ENCODE data around the gene RNU1-4. TPM values are rescaled to one million over a fixed set of nuclear protein-coding genes. Genes with fewer than 3 reads are reported as not detected.
"Not testable (repeated sequence)": the region's sequence is repeated elsewhere in the genome, so short reads cannot be mapped to it uniquely, and the experiment has no call there.

Gene RNU1-4
- total and polyA plus RNA-seq, 2 experiments from 2014 or later, result not detected

- not testable (repeated sequence) for DNase-seq (ENCODE audit: low spot score); H3K9me3 Mint-ChIP-seq; H3K27ac ChIP-seq (ENCODE audit: low read depth); H3F3A ChIP-seq (replicated peaks; ENCODE audit: low read depth); H3K27ac Mint-ChIP-seq; H3K36me3 ChIP-seq (ENCODE audit: insufficient read depth); H3K4me1 ChIP-seq (ENCODE audit: insufficient read depth); H3K27me3 Mint-ChIP-seq (ENCODE audit: insufficient read depth, low read depth, poor library complexity); H3K27me3 ChIP-seq (ENCODE audit: insufficient read depth); H3K4me3 Mint-ChIP-seq; H3K4me2 ChIP-seq; H3K4me3 ChIP-seq; H4K20me1 ChIP-seq (replicated peaks; ENCODE audit: insufficient read depth); H3K9me2 ChIP-seq (ENCODE audit: insufficient read depth); H3K36me3 Mint-ChIP-seq (ENCODE audit: low read depth); H3K79me2 ChIP-seq (replicated peaks; ENCODE audit: insufficient read depth)
- H3K4me1 Mint-ChIP-seq, result peaks cover 11% of the 10 kb centered on the region
- 0 out of 2 replicates have a peak overlapping the region, but pooled peaks have one; percentile 32 for H2AFZ ChIP-seq
- ATAC-seq, result peak; percentile 63
These were observed 32.2 kb downstream of the RNU1-4 start for GRCh38 chr1:16772275-16773204.

GRCh38 chr1:16773205-16773596 is 32.9 kb downstream of the RNU1-4 start:
- H3K36me3 Mint-ChIP-seq (ENCODE audit: low read depth); H2AFZ ChIP-seq; H3F3A ChIP-seq (replicated peaks; ENCODE audit: low read depth); H3K79me2 ChIP-seq (replicated peaks; ENCODE audit: insufficient read depth); H3K4me2 ChIP-seq; H3K9me3 Mint-ChIP-seq; H3K27me3 ChIP-seq (ENCODE audit: insufficient read depth); H4K20me1 ChIP-seq (replicated peaks; ENCODE audit: insufficient read depth); H3K4me3 Mint-ChIP-seq; H3K4me1 ChIP-seq (ENCODE audit: insufficient read depth); H3K4me3 ChIP-seq; H3K9me2 ChIP-seq (ENCODE audit: insufficient read depth); H3K27ac Mint-ChIP-seq; DNase-seq (ENCODE audit: low spot score); H3K27ac ChIP-seq (ENCODE audit: low read depth); H3K36me3 ChIP-seq (ENCODE audit: insufficient read depth); H3K27me3 Mint-ChIP-seq (ENCODE audit: insufficient read depth, low read depth, poor library complexity): not testable (repeated sequence)
- H3K4me1 Mint-ChIP-seq, result peaks cover 11% of the 10 kb centered on the region
- ATAC-seq, result peak; percentile 53

GRCh38 chr1:16773723-16774122 is 33.4 kb downstream of the RNU1-4 start:
- H4K20me1 ChIP-seq (replicated peaks; ENCODE audit: insufficient read depth); H2AFZ ChIP-seq; H3K9me3 Mint-ChIP-seq; DNase-seq (ENCODE audit: low spot score); H3K27me3 Mint-ChIP-seq (ENCODE audit: insufficient read depth, low read depth, poor library complexity); ATAC-seq; H3K4me3 ChIP-seq; H3K79me2 ChIP-seq (replicated peaks; ENCODE audit: insufficient read depth); H3K36me3 ChIP-seq (ENCODE audit: insufficient read depth); H3K36me3 Mint-ChIP-seq (ENCODE audit: low read depth); H3K27ac Mint-ChIP-seq; H3K27ac ChIP-seq (ENCODE audit: low read depth); H3K27me3 ChIP-seq (ENCODE audit: insufficient read depth); H3K4me2 ChIP-seq; H3K4me1 ChIP-seq (ENCODE audit: insufficient read depth); H3K9me2 ChIP-seq (ENCODE audit: insufficient read depth); H3F3A ChIP-seq (replicated peaks; ENCODE audit: low read depth); H3K4me3 Mint-ChIP-seq: not testable (repeated sequence)
- H3K4me1 Mint-ChIP-seq, result peaks cover 11% of the 10 kb centered on the region

- not testable (repeated sequence) for ATAC-seq; H3K4me3 Mint-ChIP-seq; H2AFZ ChIP-seq; H3K36me3 ChIP-seq (ENCODE audit: insufficient read depth); H4K20me1 ChIP-seq (replicated peaks; ENCODE audit: insufficient read depth); H3K4me1 ChIP-seq (ENCODE audit: insufficient read depth); H3K4me3 ChIP-seq; DNase-seq (ENCODE audit: low spot score); H3K27me3 Mint-ChIP-seq (ENCODE audit: insufficient read depth, low read depth, poor library complexity); H3K27ac ChIP-seq (ENCODE audit: low read depth); H3K79me2 ChIP-seq (replicated peaks; ENCODE audit: insufficient read depth); H3K27ac Mint-ChIP-seq; H3K9me2 ChIP-seq (ENCODE audit: insufficient read depth); H3F3A ChIP-seq (replicated peaks; ENCODE audit: low read depth); H3K27me3 ChIP-seq (ENCODE audit: insufficient read depth); H3K36me3 Mint-ChIP-seq (ENCODE audit: low read depth); H3K9me3 Mint-ChIP-seq; H3K4me2 ChIP-seq
- peaks cover 11% of the 10 kb centered on the region for H3K4me1 Mint-ChIP-seq
These were observed 34.5 kb downstream of the RNU1-4 start for GRCh38 chr1:16774773-16775172.

GRCh38 chr1:16775290-16775689 is 35.0 kb downstream of the RNU1-4 start:
- H3K4me2 ChIP-seq; H3F3A ChIP-seq (replicated peaks; ENCODE audit: low read depth); H3K79me2 ChIP-seq (replicated peaks; ENCODE audit: insufficient read depth); H3K9me3 Mint-ChIP-seq; H3K36me3 ChIP-seq (ENCODE audit: insufficient read depth); H3K27ac Mint-ChIP-seq; ATAC-seq; H3K4me3 ChIP-seq; H3K36me3 Mint-ChIP-seq (ENCODE audit: low read depth); H3K27me3 ChIP-seq (ENCODE audit: insufficient read depth); H3K9me2 ChIP-seq (ENCODE audit: insufficient read depth); H2AFZ ChIP-seq; DNase-seq (ENCODE audit: low spot score); H3K27me3 Mint-ChIP-seq (ENCODE audit: insufficient read depth, low read depth, poor library complexity); H4K20me1 ChIP-seq (replicated peaks; ENCODE audit: insufficient read depth); H3K27ac ChIP-seq (ENCODE audit: low read depth); H3K4me1 ChIP-seq (ENCODE audit: insufficient read depth); H3K4me3 Mint-ChIP-seq: not testable (repeated sequence)
- H3K4me1 Mint-ChIP-seq, result peaks cover 11% of the 10 kb centered on the region

- H3K79me2 ChIP-seq (replicated peaks; ENCODE audit: insufficient read depth); H3K9me3 Mint-ChIP-seq; H3K27ac ChIP-seq (ENCODE audit: low read depth); H3K4me3 ChIP-seq; H3F3A ChIP-seq (replicated peaks; ENCODE audit: low read depth); H3K36me3 Mint-ChIP-seq (ENCODE audit: low read depth); H3K27me3 ChIP-seq (ENCODE audit: insufficient read depth); H3K4me2 ChIP-seq; ATAC-seq; H3K36me3 ChIP-seq (ENCODE audit: insufficient read depth); H4K20me1 ChIP-seq (replicated peaks; ENCODE audit: insufficient read depth); H2AFZ ChIP-seq; H3K9me2 ChIP-seq (ENCODE audit: insufficient read depth); H3K4me3 Mint-ChIP-seq; H3K4me1 ChIP-seq (ENCODE audit: insufficient read depth); DNase-seq (ENCODE audit: low spot score); H3K27me3 Mint-ChIP-seq (ENCODE audit: insufficient read depth, low read depth, poor library complexity); H3K27ac Mint-ChIP-seq: not testable (repeated sequence)
- H3K4me1 Mint-ChIP-seq, result peaks cover 11% of the 10 kb centered on the region
These were observed 35.9 kb downstream of the RNU1-4 start for GRCh38 chr1:16776248-16776647.
